OCI-LY7 (cell line): ENCODE measurements around the gene MAML1.

ENCODE experiments used
- EZH2phosphoT487 ChIP-seq: fragments of 200-600 bp; sonication (generic); IDR thresholded peaks from 2 replicates; pipeline ENCODE4 v1.6.1; 2018; ENCODE audit warnings: low read depth, borderline replicate concordance, mild to moderate bottlenecking, mixed run types, antibody characterized with exemption, low read length, moderate library complexity, mixed read lengths
- TF ChIP-seq, protein P1 (sequence below): fragments of 200-600 bp; sonication (generic); conservative IDR thresholded peaks from 2 replicates; pipeline ENCODE4 v1.5.1; 2014; ENCODE audit warnings: mild to moderate bottlenecking, antibody characterized with exemption, low read length, moderate library complexity, mixed read lengths

DNA sequence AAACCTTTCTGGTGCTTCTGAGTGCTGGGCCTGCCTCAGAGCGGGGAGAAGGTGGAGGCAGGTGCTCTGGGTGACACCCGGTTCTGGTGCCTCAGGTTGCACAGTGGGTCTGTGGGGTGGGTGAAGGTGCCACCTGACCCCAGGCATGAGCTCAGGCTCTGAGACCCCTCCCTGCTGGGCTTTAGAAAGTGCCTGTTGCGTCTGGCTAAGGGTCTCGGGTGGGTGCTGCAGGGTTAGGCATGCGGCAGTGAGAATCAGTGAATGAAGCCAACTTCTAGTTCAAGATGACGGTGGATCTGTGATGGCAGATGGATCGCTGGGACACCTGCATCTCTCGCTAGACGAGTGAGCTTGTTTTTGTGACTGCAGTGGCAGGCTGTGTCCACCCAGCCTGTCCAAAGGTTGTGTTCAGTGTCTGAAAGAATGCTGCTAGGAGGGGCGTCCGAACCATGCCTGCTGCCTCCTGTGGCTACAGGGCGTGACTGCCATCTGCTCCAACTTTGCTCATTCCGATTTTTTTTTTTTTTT lies 93.1 kb downstream of the MAML1 start:
- TF ChIP-seq, protein P1, sequence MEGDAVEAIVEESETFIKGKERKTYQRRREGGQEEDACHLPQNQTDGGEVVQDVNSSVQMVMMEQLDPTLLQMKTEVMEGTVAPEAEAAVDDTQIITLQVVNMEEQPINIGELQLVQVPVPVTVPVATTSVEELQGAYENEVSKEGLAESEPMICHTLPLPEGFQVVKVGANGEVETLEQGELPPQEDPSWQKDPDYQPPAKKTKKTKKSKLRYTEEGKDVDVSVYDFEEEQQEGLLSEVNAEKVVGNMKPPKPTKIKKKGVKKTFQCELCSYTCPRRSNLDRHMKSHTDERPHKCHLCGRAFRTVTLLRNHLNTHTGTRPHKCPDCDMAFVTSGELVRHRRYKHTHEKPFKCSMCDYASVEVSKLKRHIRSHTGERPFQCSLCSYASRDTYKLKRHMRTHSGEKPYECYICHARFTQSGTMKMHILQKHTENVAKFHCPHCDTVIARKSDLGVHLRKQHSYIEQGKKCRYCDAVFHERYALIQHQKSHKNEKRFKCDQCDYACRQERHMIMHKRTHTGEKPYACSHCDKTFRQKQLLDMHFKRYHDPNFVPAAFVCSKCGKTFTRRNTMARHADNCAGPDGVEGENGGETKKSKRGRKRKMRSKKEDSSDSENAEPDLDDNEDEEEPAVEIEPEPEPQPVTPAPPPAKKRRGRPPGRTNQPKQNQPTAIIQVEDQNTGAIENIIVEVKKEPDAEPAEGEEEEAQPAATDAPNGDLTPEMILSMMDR: no peak
- no peak for TF ChIP-seq EZH2phosphoT487
